Adrenal gland (tissue), 5 donors: ENCODE results near the gene WASL.

ENCODE experiments used
- CTCF ChIP-seq, 6 experiments: fragments of 450-650 bp in 4 of 6; fragments of 200-600 bp in 2 of 6; sonication (generic) in 1 of 6; IDR thresholded peaks; 1 replicate in 5 of 6; 2 replicates in 1 of 6; pipeline versions ENCODE4 v1.5.1 to v1.8.0; 2016 to 2021; ENCODE audit warnings: antibody characterized with exemption in 6 of 6, mild to moderate bottlenecking in 2 of 6, moderate library complexity in 1 of 6
- POLR2A ChIP-seq, 2 donors: fragments of 450-650 bp; IDR thresholded peaks; one replicate each; pipeline ENCODE4 v1.6.1; 2017; ENCODE audit warnings: antibody characterized with exemption in 2 of 2, mild to moderate bottlenecking in 2 of 2, moderate library complexity in 1 of 2
- donor health status: DM: no; HTN: no; CAD: no.

GRCh38 chr7:123757095-123757494 is 8.3 kb upstream of the WASL start:
- no peak for TF ChIP-seq CTCF (IDR thresholded peaks at IDR 0.05)
- TF ChIP-seq POLR2A (IDR thresholded peaks at IDR 0.05): no peak
